H7 (cell line): ENCODE measurements around the gene ZNF692. TPM values are rescaled to one million over a fixed set of nuclear protein-coding genes. Genes with fewer than 3 reads are reported as not detected.
"Not testable (repeated sequence)": the region's sequence is repeated elsewhere in the genome, so short reads cannot be mapped to it uniquely, and the experiment has no call there.

Source experiments
- DNase-seq: peaks from one replicate; pipeline ENCODE4 v3.0.0; 2012
- H3K27me3 ChIP-seq: 2 replicates; pipeline ENCODE4 v1.6.0; 2011; ENCODE audit warnings: mild to moderate bottlenecking, low read length; ENCODE audit not compliant: control insufficient read depth, insufficient read depth
- H3K36me3 ChIP-seq: replicated peaks from 2 replicates; pipeline ENCODE4 v1.5.1; 2011; ENCODE audit warnings: low read length; ENCODE audit not compliant: control insufficient read depth, insufficient read depth
- H3K4me3 ChIP-seq: 2 replicates; pipeline ENCODE4 v1.5.1; 2011; ENCODE audit warnings: low read depth, mild to moderate bottlenecking, control low read depth, low read length, moderate library complexity; ENCODE audit not compliant: insufficient read depth
- total RNA-seq: library from RNA; depleted of rRNA; stranded (reverse); fragments of >200 nt; shearing (Covaris generic); gene quantifications from 2 replicates; pipeline ENCODE4 v1.2.3, GENCODE V29; 2014; rRNA removed

Gene ZNF692
- total RNA-seq, 1 experiment from 2014 or later: 64.2 TPM

DNA sequence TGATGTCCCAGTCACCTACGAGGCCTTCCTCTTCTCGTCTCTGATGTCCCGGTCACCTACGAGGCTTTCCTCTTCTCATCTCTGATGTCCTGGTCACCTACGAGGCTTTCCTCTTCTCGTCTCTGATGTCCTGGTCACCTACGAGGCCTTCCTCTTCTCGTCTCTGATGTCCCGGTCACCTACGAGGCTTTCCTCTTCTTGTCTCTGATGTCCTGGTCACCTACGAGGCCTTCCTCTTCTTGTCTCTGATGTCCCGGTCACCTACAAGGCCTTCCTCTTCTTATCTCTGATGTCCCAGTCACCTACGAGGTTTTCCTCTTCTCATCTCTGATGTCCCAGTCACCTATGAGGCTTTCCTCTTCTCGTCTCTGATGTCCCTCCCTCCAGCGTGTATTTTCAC is 55.4 kb downstream of the ZNF692 start:
- H3K4me3 ChIP-seq, H3K27me3 ChIP-seq, H3K36me3 ChIP-seq, DNase-seq: not testable (repeated sequence)

DNA sequence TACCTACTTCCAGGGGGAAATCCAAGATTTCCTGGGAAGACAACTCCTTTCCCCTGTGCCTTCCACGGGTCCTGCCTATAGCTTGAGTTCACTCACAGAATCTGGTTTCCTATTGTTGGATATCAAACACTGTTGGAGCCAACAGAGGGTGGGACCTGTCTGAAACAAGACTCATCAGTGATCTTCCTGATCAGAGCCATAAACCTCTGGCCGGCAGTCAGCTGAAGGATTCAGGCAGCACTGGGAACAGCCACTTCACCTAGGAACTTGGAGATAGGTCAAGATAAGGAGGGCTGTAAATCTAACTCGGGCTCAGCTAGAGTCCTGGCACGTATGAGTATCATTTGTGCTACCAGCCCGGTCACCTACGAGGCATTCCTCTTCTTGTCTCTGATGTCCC is 56.4 kb downstream of the ZNF692 start:
- no peaks in the 10 kb centered on the region for H3K27me3 ChIP-seq
- no peak for DNase-seq
- H3K4me3 ChIP-seq: no peak overlapping the region

DNA sequence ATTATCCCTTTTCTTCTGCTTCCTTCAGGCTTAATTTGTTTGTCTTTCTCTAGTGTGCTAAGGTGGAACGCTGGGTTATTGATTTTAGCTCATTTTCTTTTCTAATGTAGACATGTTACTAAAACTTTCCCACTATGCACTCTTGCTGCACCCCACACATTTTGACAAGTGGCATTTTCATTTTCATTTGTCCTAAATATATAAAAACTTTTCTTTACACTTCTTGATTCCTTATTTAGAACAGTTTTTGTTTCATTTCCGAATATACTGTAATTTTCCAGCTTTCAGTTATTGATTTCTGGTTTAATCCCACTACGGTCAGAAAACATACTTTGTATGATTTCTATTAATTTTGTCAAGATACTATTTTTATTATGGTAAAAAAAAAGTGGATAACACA is 58.4 kb downstream of the ZNF692 start:
- Histone ChIP-seq H3K36me3 (no peaks in the 10 kb centered on the region), H3K27me3 (no peaks in the 10 kb centered on the region)
- DNase-seq: no peak

More for the DNA sequence above, 56.4 kb downstream of the ZNF692 start:
- no peaks in the 10 kb centered on the region for H3K36me3 ChIP-seq

More for the DNA sequence above, 58.4 kb downstream of the ZNF692 start:
- no peak overlapping the region for H3K4me3 ChIP-seq

Other genes with a start within 250 kb of the ZNF692 start
- gene OR2T11, start 224.0 kb downstream of the ZNF692 start, total RNA-seq: not detected in 2 replicates
- not detected in 2 replicates for gene OR2T35, start 213.8 kb downstream of the ZNF692 start, total RNA-seq
- not detected in 2 replicates for gene OR2T27, start 203.6 kb downstream of the ZNF692 start, total RNA-seq
- gene OR14I1, start 156.3 kb downstream of the ZNF692 start, total RNA-seq: not detected in 2 replicates
- gene LYPD8, start 103.3 kb downstream of the ZNF692 start, total RNA-seq: not detected in 2 replicates
- gene SH3BP5L, start 33.2 kb downstream of the ZNF692 start, total RNA-seq: 38.2 and 40.5 TPM in 2 replicates
- gene ZNF672, start 20.9 kb downstream of the ZNF692 start, total RNA-seq: 56.0 and 59.5 TPM in 2 replicates
- gene PGBD2, start 47.1 kb upstream of the ZNF692 start, total RNA-seq: 3.4 and 3.6 TPM in 2 replicates